Left ventricle myocardium inferior (tissue), 1 donor: Measurements from ENCODE around the gene SPRY1. TPM values are rescaled to one million over a fixed set of nuclear protein-coding genes. Genes with fewer than 3 reads are reported as not detected.

Experiments used
- DNase-seq: peaks from one replicate; pipeline ENCODE4 v3.0.0-alpha.2; 2020
- H3K27ac ChIP-seq: fragments of 200-600 bp; replicated peaks from 2 replicates; pipeline ENCODE4 v1.8.0; 2021
- H3K27me3 ChIP-seq: fragments of 200-600 bp; 2 replicates; pipeline ENCODE4 v1.8.0; 2021; ENCODE audit warnings: low read depth
- H3K36me3 ChIP-seq: fragments of 200-600 bp; 2 replicates; pipeline ENCODE4 v1.8.0; 2021
- H3K4me1 ChIP-seq: fragments of 200-600 bp; 2 replicates; pipeline ENCODE4 v1.8.0; 2021
- H3K4me3 ChIP-seq: fragments of 200-600 bp; 2 replicates; pipeline ENCODE4 v1.8.0; 2021; ENCODE audit warnings: mild to moderate bottlenecking, moderate library complexity
- H3K9me3 ChIP-seq: fragments of 200-600 bp; replicated peaks from 2 replicates; pipeline ENCODE4 v1.8.0; 2021
- CTCF ChIP-seq: fragments of 200-600 bp; IDR thresholded peaks from 2 replicates; pipeline ENCODE4 v1.8.0; 2021; ENCODE audit warnings: antibody characterized with exemption, mild to moderate bottlenecking, borderline replicate concordance
- intact Hi-C: fragments of 100-400 bp; cut with micrococcal nuclease; formaldehyde crosslinking; loops from one replicate; pipeline ENCODE4 v1.11.0; 2022
- long read RNA-seq: library from polyadenylated mRNA; unstranded; transcript quantifications from one replicate; pipeline ENCODE4 v2.0.0, GENCODE V29; 2021
- total RNA-seq: library from RNA; stranded (reverse); fragmentation: NEBNext Ultra II Directional; extraction: Animal tissue kit (Norgen Biotek cat#: 25700); gene quantifications from one replicate; pipeline ENCODE4 v1.2.1, GENCODE V29; 2021
- donor health status: DM: no; HTN: yes; CAD: no; lungs with severe emphysema.

Gene SPRY1, protein sequence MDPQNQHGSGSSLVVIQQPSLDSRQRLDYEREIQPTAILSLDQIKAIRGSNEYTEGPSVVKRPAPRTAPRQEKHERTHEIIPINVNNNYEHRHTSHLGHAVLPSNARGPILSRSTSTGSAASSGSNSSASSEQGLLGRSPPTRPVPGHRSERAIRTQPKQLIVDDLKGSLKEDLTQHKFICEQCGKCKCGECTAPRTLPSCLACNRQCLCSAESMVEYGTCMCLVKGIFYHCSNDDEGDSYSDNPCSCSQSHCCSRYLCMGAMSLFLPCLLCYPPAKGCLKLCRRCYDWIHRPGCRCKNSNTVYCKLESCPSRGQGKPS
- total RNA-seq, result 39.7 TPM
- long read RNA-seq, transcript SPRY1-204 (2 exons, 1,012 nt), result major isoform, 8 of 41 reads
- long read RNA-seq, partial matches to known transcripts, result 0 of 41 reads
- long read RNA-seq, other reads (novel, unspliced or antisense), result 32 of 41 reads

DNA sequence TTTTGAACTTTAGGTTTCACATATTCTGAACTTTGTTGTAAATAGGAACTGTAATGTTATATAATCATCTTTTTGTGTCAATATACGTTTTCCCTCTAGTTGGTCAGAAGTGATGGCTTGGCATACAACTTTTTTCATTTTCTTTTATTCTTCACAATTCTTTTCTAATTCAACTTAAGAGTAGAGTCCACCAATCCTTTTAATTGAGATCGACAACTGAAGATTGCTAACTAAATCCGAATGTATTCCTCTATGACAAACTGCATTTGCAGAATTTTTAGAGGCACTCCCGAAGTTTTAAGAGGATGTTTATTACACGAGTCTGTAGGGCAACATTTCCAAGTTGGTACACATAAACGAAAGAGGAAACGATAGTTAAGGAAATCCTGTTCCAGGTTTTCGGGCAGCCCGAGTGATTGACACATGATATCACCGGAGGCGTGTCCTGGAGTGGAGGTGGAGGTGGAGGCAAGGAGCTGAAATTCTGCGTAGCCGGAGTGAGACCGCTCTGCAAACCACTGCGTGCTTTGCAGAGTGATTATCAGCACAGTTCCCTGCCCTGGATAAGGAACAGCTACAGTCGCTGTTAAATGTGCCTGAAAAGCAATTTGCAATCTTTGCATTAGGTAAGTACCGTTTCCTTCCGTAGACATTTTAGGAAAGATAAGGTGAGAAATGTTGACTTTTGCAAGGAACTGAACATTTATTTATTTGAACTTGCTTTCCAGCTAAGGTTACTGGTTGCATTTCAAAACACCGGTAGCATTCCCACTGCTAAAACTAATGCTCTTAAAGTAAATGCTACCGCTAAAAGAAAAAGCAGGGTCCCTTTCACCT is at the start of gene SPRY1:
Gene SPRY1 (plus strand): TSS at position 489 of the 837 bp plus-strand sequence. CDS start 4,797 bp downstream, outside the sequence.
- Histone ChIP-seq H3K4me1 (peaks cover 56% of the 10 kb centered on the region), H3K27me3 (no peaks in the 10 kb centered on the region), H3K27ac (peak within 1 kb of the TSS; percentile 95), H3K36me3 (peaks cover 17% of the 10 kb centered on the region), H3K4me3 (peak within 1 kb of the TSS; percentile 87), H3K9me3 (no peaks in the 10 kb centered on the region)
- intact Hi-C loops, result loop anchor here (10.0 kb wide), 1 partner anchor 272 kb away; no protein-coding TSS in a partner anchor
- TF ChIP-seq CTCF, result no peak
- peak; percentile 86 for DNase-seq

GRCh38 chr4:123346951-123347350 is 49.6 kb upstream of the SPRY1 start:
- no peak overlapping the region for H3K4me3 ChIP-seq
- H3K27ac ChIP-seq, result no peak overlapping the region
- TF ChIP-seq CTCF, result no peak
- peaks cover 41% of the 10 kb centered on the region for H3K4me1 ChIP-seq
- H3K9me3 ChIP-seq, result no peaks in the 10 kb centered on the region
- no peaks in the 10 kb centered on the region for H3K27me3 ChIP-seq
- DNase-seq, result no peak
- H3K36me3 ChIP-seq, result no peaks in the 10 kb centered on the region
- intact Hi-C loops, result no loop called here

GRCh38 chr4:123348946-123349345 is 47.6 kb upstream of the SPRY1 start:
- H3K36me3 ChIP-seq, result no peaks in the 10 kb centered on the region
- DNase-seq, result no peak
- H3K4me3 ChIP-seq, result no peak overlapping the region
- H3K27ac ChIP-seq, result no peak overlapping the region
- H3K4me1 ChIP-seq, result peaks cover 44% of the 10 kb centered on the region
- no peaks in the 10 kb centered on the region for H3K9me3 ChIP-seq
- no peaks in the 10 kb centered on the region for H3K27me3 ChIP-seq
- intact Hi-C loops, result no loop called here
- no peak for TF ChIP-seq CTCF

DNA sequence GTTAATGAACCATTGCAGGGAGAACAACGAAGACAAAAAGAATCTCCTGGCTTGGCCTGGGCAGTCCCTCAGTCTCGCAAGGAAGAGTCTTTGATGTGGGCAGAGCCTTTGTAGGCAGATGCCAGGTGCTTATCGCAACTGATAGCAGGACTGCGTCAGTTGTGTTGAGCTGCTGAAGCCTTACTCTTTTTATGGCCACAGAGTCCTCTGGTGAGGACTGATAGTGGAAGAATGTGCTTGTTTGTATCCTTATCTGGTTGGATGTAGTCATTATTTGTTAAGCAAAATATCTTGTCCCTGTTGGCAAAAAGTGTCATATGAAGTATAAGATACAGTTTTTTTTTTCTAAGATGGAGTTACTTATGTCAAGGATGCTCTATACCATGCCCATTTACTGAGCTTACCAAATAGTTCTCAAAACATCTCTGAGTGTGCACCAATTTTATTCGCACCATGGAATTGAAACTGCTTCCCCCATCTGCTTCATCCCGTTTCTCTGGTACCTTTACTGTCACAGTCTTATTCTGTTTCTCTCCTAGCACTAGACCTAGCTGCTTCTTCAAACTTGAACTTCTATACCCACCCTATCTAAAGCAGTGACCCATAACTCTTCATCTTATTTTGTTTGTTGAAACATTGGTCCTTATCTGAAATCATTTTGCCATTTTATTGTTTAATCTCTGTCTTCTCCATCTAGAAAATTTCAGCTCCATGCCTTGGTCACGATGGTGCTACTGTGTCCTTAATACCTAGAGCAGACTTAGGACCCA is 47.0 kb upstream of the SPRY1 start:
- no peaks in the 10 kb centered on the region for H3K27me3 ChIP-seq
- H3K9me3 ChIP-seq, result no peaks in the 10 kb centered on the region
- H3K36me3 ChIP-seq, result no peaks in the 10 kb centered on the region
- intact Hi-C loops, result no loop called here
- H3K27ac ChIP-seq, result no peak overlapping the region
- no peak for TF ChIP-seq CTCF
- no peak for DNase-seq
- no peak overlapping the region for H3K4me3 ChIP-seq
- H3K4me1 ChIP-seq, result peaks cover 50% of the 10 kb centered on the region

DNA sequence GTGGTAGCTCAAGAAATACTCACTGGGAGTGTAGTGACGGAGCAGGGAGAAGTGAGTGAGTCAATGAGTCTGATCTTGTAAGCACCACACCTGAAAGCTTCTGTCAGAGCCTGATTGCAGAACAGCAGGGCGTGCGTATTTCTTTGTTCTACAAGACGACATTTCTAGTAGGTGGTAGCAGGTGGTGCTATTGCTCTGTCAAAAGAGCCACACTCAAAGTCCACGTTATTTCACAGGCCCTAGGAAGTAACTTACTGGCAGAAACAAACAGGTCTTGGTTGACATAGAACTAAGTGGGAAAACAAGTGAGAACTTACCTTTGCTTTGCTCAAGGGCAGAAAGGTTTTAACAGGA is 46.4 kb upstream of the SPRY1 start:
- Histone ChIP-seq H3K27me3 (no peaks in the 10 kb centered on the region), H3K9me3 (no peaks in the 10 kb centered on the region), H3K36me3 (no peaks in the 10 kb centered on the region), H3K4me3 (no peak overlapping the region), H3K27ac (no peak overlapping the region), H3K4me1 (peaks cover 52% of the 10 kb centered on the region)
- no peak for TF ChIP-seq CTCF
- DNase-seq, result no peak
- intact Hi-C loops, result no loop called here
